Loucy (cell line): ENCODE results near the gene SIL1.

Experiments used
- H2AFZ ChIP-seq: fragments of 200-600 bp; sonication (generic); 2 replicates; pipeline ENCODE4 v1.6.0; 2016; ENCODE audit warnings: antibody characterized with exemption, mild to moderate bottlenecking, low read length, moderate library complexity
- H3F3A ChIP-seq: fragments of 200-600 bp; 2 replicates; pipeline ENCODE4 v1.6.0; 2016; ENCODE audit warnings: antibody characterized with exemption, low read depth, mild to moderate bottlenecking
- H3K27me3 ChIP-seq: fragments of 200-600 bp; sonication (generic); 2 replicates; pipeline ENCODE4 v1.6.1; 2014; ENCODE audit warnings: low read length, mild to moderate bottlenecking; ENCODE audit not compliant: insufficient read depth, poor library complexity, severe bottlenecking
- H3K36me3 ChIP-seq: fragments of 200-600 bp; sonication (generic); 2 replicates; pipeline ENCODE4 v1.6.1; 2016; ENCODE audit warnings: low read length; ENCODE audit not compliant: insufficient read depth
- H3K4me1 ChIP-seq: fragments of 200-600 bp; sonication (generic); 2 replicates; pipeline ENCODE4 v1.5.1; 2014; ENCODE audit warnings: low read length, mild to moderate bottlenecking; ENCODE audit not compliant: insufficient read depth, poor library complexity, severe bottlenecking
- H3K4me2 ChIP-seq: fragments of 200-600 bp; sonication (generic); 2 replicates; pipeline ENCODE4 v1.6.0; 2014; ENCODE audit warnings: antibody characterized with exemption, low read length, low read depth, mild to moderate bottlenecking; ENCODE audit not compliant: poor library complexity, severe bottlenecking
- H3K4me3 ChIP-seq: fragments of 200-600 bp; sonication (generic); 2 replicates; pipeline ENCODE4 v1.5.1; 2014; ENCODE audit warnings: low read length, mild to moderate bottlenecking, mixed read lengths; ENCODE audit not compliant: poor library complexity, severe bottlenecking
- H3K79me2 ChIP-seq: fragments of 200-600 bp; sonication (generic); 2 replicates; pipeline ENCODE4 v1.6.1; 2014; ENCODE audit warnings: low read length; ENCODE audit not compliant: insufficient read depth
- H3K9ac ChIP-seq: fragments of 200-600 bp; sonication (generic); 2 replicates; pipeline ENCODE4 v1.6.0; 2014; ENCODE audit warnings: mild to moderate bottlenecking, low read depth, low read length, moderate library complexity; ENCODE audit not compliant: poor library complexity, severe bottlenecking
- H3K9me2 ChIP-seq: fragments of 200-600 bp; sonication (generic); replicated peaks from 2 replicates; pipeline ENCODE4 v1.6.1; 2016; ENCODE audit warnings: low read depth, low read length, mixed read lengths
- H3K9me3 ChIP-seq: fragments of 200-600 bp; sonication (generic); 2 replicates; pipeline ENCODE4 v1.6.1; 2014; ENCODE audit warnings: mild to moderate bottlenecking, antibody characterized with exemption, low read length, low read depth; ENCODE audit not compliant: insufficient read depth
- H4K20me1 ChIP-seq: fragments of 200-600 bp; sonication (generic); 2 replicates; pipeline ENCODE4 v1.6.0; 2014; ENCODE audit warnings: antibody characterized with exemption, low read length, mild to moderate bottlenecking; ENCODE audit not compliant: insufficient read depth, poor library complexity, severe bottlenecking
- CTCF ChIP-seq: fragments of 200-600 bp; sonication (generic); conservative IDR thresholded peaks from 2 replicates; pipeline ENCODE4 v1.5.1; 2014; ENCODE audit warnings: mild to moderate bottlenecking, antibody characterized with exemption, low read length
- EZH2phosphoT487 ChIP-seq: fragments of 200-600 bp; IDR thresholded peaks from 2 replicates; pipeline ENCODE4 v1.6.1; 2018; ENCODE audit warnings: antibody characterized with exemption, mild to moderate bottlenecking, moderate library complexity, borderline replicate concordance

The SIL1 gene

DNA sequence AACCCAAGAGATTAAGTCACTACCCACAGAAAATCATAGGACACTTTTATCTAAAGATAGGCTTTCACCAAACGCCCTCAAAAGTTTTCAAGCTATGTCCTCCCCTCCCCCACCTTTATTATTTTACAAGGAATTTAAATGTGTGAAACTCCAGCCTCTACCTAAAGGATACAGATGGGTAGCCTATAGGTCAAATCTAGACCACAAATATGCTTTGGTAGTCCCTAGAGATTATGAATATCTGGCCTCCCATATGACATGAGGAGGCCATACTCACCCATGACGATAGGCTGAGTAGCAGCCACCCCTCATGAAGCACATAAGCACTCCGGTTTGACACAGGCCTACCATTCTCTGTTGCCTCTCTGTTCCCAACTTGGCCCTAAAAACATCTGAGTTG, 11.9 kb downstream of the SIL1 start:
- H3K79me2 ChIP-seq: no peaks in the 10 kb centered on the region; the same call in 1 of the 2 replicates
- H3K9ac ChIP-seq: no peak overlapping the region
- no peak overlapping the region for H3K4me3 ChIP-seq
- H3F3A ChIP-seq: no peaks in the 10 kb centered on the region
- H3K4me2 ChIP-seq: peak overlapping the region; percentile 1
- no peaks in the 10 kb centered on the region for H4K20me1 ChIP-seq
- H3K9me3 ChIP-seq: no peaks in the 10 kb centered on the region
- H3K4me1 ChIP-seq: peaks cover 16% of the 10 kb centered on the region
- no peaks in the 10 kb centered on the region for H3K27me3 ChIP-seq
- no peaks in the 10 kb centered on the region for H3K36me3 ChIP-seq
- no peaks in the 10 kb centered on the region for H3K9me2 ChIP-seq
- TF ChIP-seq EZH2phosphoT487: no peak
- no peak overlapping the region for H2AFZ ChIP-seq

GRCh38 chr5:139185589-139185988, 12.6 kb downstream of the SIL1 start:
- Histone ChIP-seq H3K4me2 (peak overlapping the region; percentile 1), H3K36me3 (no peaks in the 10 kb centered on the region), H2AFZ (no peak overlapping the region), H3K9me3 (no peaks in the 10 kb centered on the region), H3K27me3 (no peaks in the 10 kb centered on the region), H3K9me2 (no peaks in the 10 kb centered on the region), H3K79me2 (no peaks in the 10 kb centered on the region; the same call in 1 of the 2 replicates), H3K9ac (no peak overlapping the region), H3F3A (no peaks in the 10 kb centered on the region), H3K4me1 (peaks cover 16% of the 10 kb centered on the region), H3K4me3 (no peak overlapping the region), H4K20me1 (no peaks in the 10 kb centered on the region)
- no peak for TF ChIP-seq EZH2phosphoT487
- no peak for TF ChIP-seq CTCF

DNA sequence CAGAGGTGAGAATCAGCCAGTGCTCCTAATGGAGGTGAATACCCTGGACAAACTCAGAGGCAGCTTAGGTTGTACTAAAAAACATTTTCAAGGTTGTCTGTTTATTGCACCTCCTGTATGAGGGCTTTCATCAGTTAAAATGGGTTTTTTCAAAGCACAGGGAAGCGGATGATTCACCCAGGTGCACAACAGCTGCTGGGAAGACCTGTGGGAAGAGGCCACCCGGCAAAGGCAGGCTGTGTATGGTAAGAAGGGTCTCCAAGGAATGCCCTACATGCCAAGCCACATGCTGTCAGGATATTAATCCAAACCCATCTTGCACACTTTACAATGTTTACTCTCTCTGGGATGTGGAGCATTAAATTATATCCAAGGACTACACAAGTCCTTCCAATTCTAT, 14.7 kb downstream of the SIL1 start:
- Histone ChIP-seq H3K9me2 (no peaks in the 10 kb centered on the region), H3K4me3 (no peak overlapping the region), H3K27me3 (no peaks in the 10 kb centered on the region), H3K4me2 (no peak overlapping the region), H3K36me3 (no peaks in the 10 kb centered on the region), H3K9me3 (no peaks in the 10 kb centered on the region), H2AFZ (no peak overlapping the region), H4K20me1 (no peaks in the 10 kb centered on the region), H3K79me2 (no peaks in the 10 kb centered on the region; the same call in 1 of the 2 replicates), H3F3A (no peaks in the 10 kb centered on the region), H3K4me1 (peaks cover 26% of the 10 kb centered on the region), H3K9ac (no peak overlapping the region)
- TF ChIP-seq CTCF: no peak
- TF ChIP-seq EZH2phosphoT487: no peak

- Histone ChIP-seq H3K9me2 (no peaks in the 10 kb centered on the region), H4K20me1 (no peaks in the 10 kb centered on the region), H3K27me3 (no peaks in the 10 kb centered on the region), H3F3A (no peaks in the 10 kb centered on the region), H3K4me2 (no peak overlapping the region), H3K4me1 (peaks cover 34% of the 10 kb centered on the region), H3K36me3 (no peaks in the 10 kb centered on the region), H3K9ac (no peak overlapping the region), H3K4me3 (no peak overlapping the region), H3K79me2 (no peaks in the 10 kb centered on the region; the same call in 1 of the 2 replicates), H3K9me3 (no peaks in the 10 kb centered on the region), H2AFZ (no peak overlapping the region)
- TF ChIP-seq CTCF: no peak
- TF ChIP-seq EZH2phosphoT487: no peak
Observed at GRCh38 chr5:139182528-139183296, 15.5 kb downstream of the SIL1 start.
